HG03378 (cell line): ENCODE measurements around the gene CNTN3.

ENCODE experiments used
- ATAC-seq: cut with Tn5 transposase; IDR thresholded peaks from one replicate; pipeline ENCODE4 v1.9.1; 2021; ENCODE audit warnings: mild to moderate bottlenecking, moderate library complexity; ENCODE audit not compliant: unreplicated experiment

Gene CNTN3

GRCh38 chr3:74614107-74614967 is at the start of gene CNTN3:
CNTN3 (minus strand) TSS chr3:74614659; CDS start chr3:74521112, 93,547 bp downstream.
- ATAC-seq = no peak

- ATAC-seq = no peak
Measured at GRCh38 chr3:74663178-74663577, 48.7 kb upstream of the CNTN3 start.

- ATAC-seq = no peak
Measured at GRCh38 chr3:74661672-74662071, 47.2 kb upstream of the CNTN3 start.

GRCh38 chr3:74651885-74652284 is 37.4 kb upstream of the CNTN3 start:
- no peak for ATAC-seq

- ATAC-seq = no peak
Measured at GRCh38 chr3:74651292-74651691, 36.8 kb upstream of the CNTN3 start.

GRCh38 chr3:74648107-74648506 is 33.6 kb upstream of the CNTN3 start:
- ATAC-seq = no peak

- no peak for ATAC-seq
Measured at GRCh38 chr3:74646094-74646493, 31.6 kb upstream of the CNTN3 start.

- no peak for ATAC-seq
Measured at GRCh38 chr3:74643636-74644035, 29.2 kb upstream of the CNTN3 start.

GRCh38 chr3:74642876-74643275 is 28.4 kb upstream of the CNTN3 start:
- no peak for ATAC-seq

- ATAC-seq = no peak
Measured at GRCh38 chr3:74640211-74640610, 25.8 kb upstream of the CNTN3 start.

GRCh38 chr3:74639681-74640080 is 25.2 kb upstream of the CNTN3 start:
- no peak for ATAC-seq

- no peak for ATAC-seq
Measured at GRCh38 chr3:74636981-74637380, 22.5 kb upstream of the CNTN3 start.

GRCh38 chr3:74633021-74633420 is 18.6 kb upstream of the CNTN3 start:
- no peak for ATAC-seq

GRCh38 chr3:74631351-74632140 is 17.1 kb upstream of the CNTN3 start:
- ATAC-seq = no peak

GRCh38 chr3:74630602-74631001 is 16.1 kb upstream of the CNTN3 start:
- ATAC-seq = no peak

- ATAC-seq = no peak
Measured at GRCh38 chr3:74626011-74626410, 11.6 kb upstream of the CNTN3 start.

GRCh38 chr3:74624301-74624700 is 9.8 kb upstream of the CNTN3 start:
- no peak for ATAC-seq

GRCh38 chr3:74623261-74623836 is 8.9 kb upstream of the CNTN3 start:
- no peak for ATAC-seq

GRCh38 chr3:74621581-74621980 is 7.1 kb upstream of the CNTN3 start:
- ATAC-seq = no peak

- no peak for ATAC-seq
Measured at GRCh38 chr3:74617776-74618175, 3.3 kb upstream of the CNTN3 start.

GRCh38 chr3:74613521-74614106 is 845 bp downstream of the CNTN3 start:
- ATAC-seq = no peak
